ENCODE data around the gene IRX2.

IRX2 gene

DNA sequence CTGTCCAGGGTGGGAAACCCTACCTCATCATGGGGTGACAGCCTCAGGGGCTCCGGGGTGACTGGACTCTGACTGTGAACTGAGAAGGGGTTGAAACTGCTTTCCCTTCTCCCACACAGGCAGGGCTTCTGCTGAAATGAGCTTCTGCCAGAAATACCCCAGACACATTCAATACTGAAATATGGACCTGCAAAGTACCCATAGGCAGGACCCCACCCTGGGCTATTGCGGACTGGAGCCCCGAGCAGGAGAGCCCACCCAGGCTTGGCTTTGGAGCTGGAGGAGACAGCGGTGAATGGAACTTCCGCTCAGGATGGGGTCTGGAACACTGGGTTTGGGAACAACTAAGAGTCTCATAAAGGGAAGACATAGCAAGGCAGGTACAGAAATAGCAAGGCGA lies 37.5 kb downstream of the IRX2 start:
- no peak for DNase-seq (ENCODE audit: low read depth)

DNA sequence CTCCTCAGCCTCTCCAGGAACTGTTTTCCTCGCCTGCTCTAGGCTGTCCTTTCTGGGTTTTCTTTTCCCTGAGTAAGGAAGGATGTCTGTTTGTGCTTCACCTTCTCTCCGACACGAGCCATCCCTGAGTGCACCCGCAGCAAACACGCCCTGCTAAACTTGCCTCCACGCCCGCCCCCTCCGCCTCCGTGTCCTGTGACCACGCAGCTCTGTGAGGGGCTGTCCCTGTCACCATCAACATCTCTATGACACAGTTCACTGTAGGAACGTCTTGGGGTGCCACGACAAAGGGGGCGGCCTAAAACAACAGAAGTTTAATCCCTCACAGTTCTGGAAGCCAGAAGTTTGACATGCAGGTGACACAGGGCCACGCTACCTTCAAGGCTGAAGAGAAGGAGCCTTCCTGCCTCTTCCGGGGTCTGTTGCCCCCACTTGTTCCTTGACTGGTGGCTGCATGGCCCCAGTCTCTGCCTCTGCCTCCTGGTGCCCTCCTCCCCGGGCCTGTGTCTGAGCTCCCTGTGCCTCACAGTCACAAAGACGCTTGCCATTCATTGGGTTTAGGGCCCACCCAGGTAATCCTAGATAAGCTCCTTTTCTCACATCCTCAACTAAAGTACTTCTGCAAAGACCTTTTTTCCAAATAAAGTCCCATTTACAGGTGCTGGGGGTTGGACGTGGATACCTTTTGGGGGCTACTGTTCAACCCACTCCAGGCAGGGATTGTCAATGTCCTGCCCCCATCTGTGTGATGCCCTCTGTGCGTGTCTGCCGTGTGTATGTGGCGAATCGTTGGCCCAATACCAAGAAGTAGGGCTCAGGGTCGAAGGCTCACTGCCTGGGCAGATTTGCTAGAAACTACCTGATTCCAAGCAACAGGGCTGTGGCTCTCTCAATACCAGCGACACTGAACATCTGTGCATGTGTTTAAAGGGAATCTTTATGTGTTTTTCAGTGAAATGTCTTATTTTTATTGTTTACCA lies 39.7 kb downstream of the IRX2 start:
- no peak for DNase-seq (ENCODE audit: low read depth)

DNA sequence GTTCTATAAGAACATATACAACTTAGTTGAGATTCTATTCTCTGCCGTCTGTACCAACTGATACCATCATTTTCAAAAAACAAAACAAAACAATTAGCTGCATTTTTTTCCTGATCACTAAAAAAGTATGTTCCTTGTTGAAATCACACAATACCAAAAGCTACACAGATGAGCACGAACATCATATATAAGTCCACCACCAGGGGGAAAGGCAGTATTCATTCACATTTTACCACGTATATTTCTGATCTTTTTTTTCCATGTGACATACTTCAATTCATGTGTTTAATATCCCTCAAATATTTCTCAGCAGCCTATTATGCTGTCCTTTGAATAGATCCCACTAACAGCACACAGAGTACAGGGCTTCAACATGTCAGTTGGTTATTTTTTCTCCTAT lies 40.6 kb downstream of the IRX2 start:
- no peak for DNase-seq (ENCODE audit: low read depth)

DNA sequence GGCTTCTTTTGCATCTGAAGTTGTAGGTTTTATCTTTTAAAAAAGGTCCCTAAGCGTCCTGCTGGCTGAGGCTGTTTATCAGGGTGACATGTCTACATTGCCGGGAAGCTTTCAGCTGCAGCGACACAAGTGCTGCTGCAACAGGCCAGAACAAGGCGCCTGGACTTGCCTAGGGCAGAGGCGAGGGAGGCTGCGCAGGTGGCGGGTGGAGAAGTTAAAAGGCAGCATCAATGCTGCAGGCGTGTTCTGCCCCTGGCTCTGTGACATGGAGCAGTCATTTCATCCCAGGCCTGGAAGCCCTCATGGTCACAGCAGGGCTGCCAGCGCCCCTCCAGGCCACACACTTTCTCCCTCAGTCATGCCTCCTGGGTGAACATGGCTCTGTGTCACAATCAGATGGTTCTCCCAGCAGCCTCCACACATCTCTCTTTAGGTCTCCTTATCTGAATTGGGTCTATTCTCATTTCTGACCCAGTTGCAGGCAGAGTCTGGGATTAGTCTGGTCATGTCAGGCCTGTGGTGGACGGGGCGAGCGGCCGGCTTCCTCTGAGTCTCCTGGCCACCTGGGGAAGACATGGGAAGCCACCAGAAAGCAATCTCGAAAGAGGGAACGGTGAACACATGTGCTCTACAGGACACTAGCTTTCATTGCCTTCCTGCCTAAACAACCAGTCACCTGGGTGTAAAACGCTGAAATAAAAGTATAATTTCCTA lies 41.3 kb downstream of the IRX2 start:
- no peak for DNase-seq (ENCODE audit: low read depth)

DNA sequence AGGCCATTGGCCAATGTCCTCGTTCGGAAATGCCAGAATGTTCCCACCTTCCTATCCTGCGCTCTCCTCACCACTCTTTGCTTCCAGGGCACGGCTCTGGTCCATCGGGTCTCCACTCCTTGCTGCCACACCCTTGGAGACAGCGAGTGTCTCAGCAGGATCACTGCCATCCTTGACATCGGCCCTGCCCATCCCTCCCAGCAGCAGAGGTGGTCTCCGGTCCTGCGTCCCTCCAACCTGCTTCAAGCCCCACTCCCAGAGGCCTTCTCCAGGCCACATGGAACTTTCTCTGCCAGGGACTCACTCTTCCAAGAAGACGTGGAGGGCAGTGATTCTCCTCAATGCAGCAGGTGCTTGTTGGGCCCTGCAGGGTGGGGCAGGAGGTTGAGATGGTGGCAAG lies 42.7 kb downstream of the IRX2 start:
- DNase-seq (ENCODE audit: low read depth): no peak

DNA sequence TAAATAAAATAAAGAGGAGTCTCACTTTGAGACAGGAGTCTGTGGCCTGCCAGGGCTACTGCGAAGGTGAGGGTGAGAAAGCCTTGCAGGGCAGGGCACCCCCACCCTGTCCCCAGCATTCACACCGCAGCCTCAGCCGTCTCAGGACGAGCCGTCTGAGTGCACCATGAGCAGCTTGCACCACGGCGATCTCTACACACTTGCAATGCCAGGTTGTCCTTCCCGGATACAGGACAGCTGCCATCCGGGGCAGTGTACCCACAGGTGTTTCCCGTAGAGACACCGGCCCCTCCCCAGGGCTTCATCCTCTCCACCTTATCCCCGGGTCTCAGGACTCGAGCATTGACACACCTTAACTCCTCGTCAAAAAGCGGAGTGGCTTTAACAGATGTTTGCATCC lies 43.3 kb downstream of the IRX2 start:
- DNase-seq (ENCODE audit: low read depth): no peak

DNA sequence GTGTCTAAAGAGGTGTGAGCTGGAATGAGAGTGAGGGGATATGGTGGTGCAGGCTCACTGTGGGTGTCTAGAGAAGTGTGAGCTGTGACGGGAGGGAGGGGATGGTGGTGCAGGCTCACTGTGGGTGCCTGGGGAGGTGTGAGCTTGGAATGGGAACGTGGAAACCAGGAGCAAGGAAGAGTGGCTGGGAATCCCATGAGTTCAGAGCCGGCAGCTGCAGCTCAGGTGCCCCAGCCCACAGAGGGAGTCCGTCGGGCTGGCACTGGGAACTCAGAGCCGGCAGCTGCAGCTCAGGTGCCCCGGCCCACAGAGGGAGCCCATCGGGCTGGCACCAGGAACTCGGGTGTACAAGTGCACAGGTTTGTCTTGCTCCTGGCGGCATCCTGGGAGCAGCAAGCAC lies 45.6 kb downstream of the IRX2 start:
- DNase-seq (ENCODE audit: low read depth): no peak

DNA sequence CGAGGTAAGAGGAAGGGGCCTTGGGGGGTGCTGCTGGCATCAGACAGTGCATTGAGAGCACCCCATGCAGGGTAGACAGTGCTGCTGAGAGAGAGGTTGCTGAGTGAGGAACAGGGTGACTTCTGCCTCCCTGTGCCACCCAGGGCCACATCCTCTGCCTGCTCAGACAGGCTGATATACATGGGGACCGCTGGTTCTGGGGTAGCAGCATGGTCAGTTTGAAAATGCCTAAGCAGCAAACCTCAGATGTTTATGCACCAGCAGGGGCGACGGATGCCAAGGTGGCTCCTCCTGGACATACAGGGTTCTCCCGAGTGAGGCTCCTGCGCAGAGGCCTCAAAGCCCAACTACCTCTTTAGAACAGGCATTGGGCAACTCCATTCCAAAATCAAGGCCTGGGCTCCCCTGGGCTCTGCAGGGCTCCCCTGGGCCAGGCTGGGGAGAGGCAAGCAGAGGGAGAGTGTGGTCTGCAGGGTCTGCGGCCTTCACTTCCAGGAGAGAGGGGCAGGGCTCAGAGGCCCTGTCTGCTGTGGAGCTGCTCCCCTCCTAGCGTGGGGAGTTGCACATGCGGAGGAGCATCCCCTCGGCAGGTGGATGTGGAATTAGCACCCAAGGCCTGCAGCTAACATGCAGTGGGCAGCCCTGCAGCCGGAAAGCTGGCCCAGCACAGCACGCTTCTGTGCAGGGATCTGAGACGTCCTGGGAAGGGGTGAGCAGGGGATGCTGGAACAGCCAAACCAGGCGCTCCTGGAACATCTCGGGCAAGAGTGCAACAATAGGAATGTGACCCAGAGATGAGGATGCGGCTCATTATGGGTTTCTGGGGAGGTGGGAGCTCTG lies 46.5 kb downstream of the IRX2 start:
- DNase-seq (ENCODE audit: low read depth): no peak

DNA sequence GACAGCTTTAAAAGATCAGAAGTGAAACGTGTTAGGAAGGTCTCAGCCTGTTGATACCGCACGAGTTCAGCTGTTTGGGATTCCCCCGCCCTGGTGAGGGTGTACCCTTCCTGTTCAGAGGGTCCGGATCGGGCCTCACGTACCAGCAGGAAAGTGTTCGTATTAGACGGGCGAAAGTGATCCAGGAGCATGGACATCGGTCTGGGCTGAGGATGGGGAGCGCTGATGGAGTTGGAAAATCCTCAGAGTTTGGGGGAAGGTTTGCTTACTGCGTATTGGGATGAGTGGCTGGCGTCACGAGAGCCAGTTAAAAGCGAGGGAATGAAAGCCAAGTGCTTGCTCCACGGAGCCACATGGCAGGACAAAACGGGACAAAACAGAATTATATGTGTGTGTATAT lies 47.4 kb downstream of the IRX2 start:
- DNase-seq (ENCODE audit: low read depth): no peak

DNA sequence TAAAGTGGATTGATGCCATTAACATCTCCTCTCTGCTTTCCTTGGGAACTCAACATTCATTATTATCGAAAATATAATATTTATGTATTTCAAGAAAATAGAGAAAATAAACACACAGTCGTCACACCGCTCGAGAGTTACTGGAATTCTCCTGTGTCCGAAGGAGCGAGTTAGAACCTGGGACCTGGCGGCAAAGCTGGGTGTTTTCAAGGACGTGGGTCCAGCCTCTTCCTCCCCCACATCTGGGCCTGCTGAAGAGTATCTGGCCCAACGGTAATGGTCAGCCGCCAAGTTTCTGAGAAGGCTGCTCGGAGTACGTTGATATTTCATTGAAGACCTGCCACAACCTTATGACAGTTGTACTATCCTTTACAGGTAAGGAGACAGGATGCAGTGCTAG lies 47.9 kb downstream of the IRX2 start:
- no peak for DNase-seq (ENCODE audit: low read depth)

DNA sequence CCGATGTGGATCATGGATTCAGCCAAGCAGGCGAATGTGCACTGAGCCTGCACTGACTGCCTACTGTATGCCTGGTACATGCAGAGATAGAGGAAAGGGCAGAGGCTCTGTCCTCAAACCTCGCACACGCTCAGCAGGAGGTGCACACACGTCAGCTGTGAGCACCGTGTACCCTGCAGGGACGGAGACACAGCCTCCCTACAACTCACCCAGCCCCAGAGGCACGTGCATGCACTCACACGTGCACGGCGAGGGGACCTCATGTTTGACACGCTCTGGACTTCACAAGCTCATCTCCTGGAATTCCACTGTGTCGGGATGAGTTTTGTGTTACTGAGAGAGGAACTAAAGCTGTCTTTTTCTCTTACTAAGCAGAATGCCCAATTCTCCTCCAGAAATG lies 48.4 kb downstream of the IRX2 start:
- DNase-seq (ENCODE audit: low read depth): no peak

DNA sequence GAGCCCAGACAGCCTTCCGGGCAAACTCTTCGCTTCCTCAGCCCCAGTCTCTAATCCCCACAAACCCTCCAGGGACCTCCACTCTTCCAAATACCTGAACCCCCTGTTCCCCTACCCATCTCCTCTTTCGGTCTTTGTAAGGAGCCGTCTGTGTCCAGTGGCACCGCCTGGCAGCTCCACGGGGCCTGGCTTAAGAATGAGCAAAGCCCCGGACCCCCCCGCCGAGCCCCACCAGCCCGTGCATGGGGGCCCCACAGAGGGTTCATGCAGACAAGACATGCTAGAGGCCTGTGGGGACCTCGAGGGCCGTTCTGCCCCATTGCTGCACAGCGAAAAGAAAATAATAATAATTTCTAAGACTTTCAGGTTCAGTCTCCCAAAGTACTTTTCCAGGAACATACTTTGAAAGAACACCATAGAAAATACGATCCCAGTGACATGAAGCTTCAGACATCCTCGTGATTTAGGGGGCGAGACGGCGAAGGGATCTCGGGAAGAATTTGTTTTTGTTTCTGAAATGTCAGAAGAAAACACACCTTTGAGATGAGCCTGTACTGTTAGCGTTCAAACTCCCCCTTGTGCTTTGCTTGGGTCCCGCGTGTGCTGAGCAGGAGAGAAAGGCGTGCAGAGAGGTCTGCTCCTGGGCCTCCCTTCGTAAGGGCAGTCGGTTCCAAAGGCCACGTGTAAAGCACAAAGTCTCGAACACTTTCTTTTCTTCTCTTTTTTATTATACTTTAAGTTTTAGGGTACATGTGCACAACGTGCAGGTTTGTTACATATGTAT lies 49.2 kb downstream of the IRX2 start:
- no peak for DNase-seq (ENCODE audit: low read depth)

DNA sequence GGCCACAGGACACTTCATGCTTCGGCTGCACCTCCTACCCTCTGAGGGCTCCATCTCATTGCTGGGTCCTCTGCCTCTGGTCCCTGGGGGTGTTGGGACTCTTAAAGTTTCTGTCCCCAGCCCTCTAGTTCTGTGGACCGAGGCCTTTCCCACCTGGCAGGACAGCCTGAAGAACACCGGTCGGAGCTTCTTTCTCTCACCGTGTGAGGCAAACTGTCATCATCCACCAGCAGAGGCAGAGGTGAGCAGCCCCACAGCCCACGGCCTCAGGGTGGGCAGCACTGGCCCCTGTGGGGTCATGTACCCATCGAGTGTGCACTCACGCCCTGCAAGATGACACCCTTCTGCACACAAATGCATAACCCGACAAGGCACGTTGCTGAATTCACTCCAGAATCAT lies 49.9 kb downstream of the IRX2 start:
- DNase-seq (ENCODE audit: low read depth): no peak

DNA sequence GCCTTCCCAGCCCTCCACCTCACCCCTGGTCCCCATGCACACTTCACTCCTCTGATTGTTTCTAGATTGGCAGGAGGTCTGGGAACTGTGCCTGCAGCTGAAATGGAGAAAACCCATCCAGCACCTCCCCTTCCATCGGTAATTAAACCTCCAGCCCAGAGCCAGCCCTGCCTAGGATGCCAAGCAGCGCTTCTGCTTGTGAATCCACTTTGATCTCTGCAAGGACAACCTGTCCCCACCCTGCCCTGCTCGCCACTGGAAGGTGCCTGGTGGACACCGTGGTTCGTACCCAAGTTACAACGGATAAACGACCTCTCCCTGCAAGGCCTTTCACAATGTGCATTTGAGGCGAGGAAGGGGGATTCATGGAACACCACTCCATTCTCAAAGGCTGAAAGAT lies 50.6 kb downstream of the IRX2 start:
- DNase-seq (ENCODE audit: low read depth): no peak

DNA sequence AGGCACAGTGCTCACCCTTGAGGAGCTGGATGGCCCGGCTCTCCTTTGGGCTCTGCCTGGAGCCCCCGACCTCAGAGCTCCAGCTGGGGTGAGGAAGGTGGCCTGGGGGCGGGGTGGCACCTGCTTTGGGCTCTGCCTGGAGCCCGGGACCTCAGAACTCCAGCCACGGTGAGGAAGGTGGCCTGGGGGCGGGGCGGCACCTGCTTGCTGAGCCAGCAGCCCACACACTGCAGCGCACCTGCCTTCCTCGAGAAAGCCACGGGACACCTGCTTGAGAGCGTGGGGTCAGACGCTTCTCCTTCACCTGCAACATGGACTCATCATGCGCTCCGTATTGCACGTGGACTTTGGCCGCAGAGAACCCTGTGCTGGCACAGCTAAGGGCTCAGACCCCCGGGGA lies 51.8 kb downstream of the IRX2 start:
- DNase-seq (ENCODE audit: low read depth): no peak

DNA sequence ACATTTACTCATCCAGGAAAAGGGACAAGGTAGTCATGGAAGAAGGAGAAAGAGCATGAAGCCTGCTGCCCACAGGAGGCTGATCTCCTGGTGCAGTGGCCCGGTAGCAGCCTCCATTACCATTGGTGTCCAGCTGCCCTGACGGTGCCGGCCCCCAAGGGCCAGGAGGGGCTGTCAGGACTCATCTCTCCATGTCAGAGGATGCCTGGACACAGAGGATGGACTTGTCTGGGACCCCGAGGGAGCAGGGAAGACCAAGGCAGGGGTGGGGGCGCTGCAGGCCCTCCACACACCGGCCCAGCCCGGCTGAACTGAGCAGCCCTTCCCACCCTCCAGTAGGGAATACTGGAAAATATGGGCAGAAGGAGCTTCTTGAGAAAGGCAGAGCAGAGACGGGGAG lies 52.2 kb downstream of the IRX2 start:
- no peak for DNase-seq (ENCODE audit: low read depth)

DNA sequence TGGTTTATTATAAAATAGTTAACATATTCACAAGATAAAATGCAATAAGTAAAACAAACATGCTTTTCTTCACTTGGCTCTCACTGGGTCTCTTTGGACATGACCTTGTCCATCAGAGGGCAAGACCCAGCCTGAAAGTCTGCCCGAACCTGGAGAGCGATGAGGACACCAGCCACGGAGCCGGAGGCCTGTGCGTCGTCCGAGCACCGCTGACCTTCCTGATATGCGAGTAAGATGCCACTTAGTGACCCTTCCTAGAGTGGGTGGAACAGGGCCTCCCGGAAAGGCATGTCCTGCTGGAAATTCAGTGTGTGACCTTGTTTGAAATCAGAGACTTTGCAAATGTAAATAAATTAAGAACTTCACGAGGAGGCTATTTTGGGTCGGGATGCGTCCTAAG lies 52.9 kb downstream of the IRX2 start:
- DNase-seq (ENCODE audit: low read depth): no peak

DNA sequence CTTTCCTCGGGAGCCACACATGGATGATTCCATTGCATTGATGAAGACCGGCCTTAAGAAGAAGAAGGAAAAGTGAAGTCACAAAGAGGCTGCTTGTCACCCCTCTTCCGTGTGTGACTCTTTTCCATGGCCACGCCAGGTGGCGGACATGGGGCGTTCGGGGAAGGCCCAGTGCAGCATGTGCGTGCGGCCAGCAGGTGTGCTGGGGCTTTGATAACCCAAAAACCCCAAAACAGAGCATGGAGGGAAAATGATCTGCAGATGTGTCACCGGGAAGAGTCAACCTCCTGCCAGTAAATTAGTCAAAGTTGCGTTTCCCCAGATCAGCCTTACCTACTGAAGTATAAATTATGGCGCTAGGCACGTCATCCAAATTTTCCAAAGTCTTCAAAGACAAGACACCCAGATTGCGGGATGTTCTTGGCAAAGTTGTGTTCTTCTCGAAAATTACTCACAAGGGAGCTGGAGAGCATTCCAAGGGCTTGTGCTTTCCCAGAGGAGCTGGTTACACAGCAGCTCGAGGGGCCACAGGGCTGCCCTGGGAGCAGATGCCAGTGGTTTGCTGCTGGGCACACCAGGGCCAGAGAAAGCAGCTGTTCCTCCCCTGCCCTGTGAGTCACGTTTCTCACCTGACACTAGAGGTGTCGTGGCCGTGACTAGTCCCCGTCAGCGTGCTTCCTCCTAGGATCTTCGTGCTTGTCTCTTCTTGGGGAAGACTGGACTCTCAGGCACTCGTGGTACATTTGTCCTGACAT lies 53.9 kb downstream of the IRX2 start:
- no peak for DNase-seq (ENCODE audit: low read depth)

DNA sequence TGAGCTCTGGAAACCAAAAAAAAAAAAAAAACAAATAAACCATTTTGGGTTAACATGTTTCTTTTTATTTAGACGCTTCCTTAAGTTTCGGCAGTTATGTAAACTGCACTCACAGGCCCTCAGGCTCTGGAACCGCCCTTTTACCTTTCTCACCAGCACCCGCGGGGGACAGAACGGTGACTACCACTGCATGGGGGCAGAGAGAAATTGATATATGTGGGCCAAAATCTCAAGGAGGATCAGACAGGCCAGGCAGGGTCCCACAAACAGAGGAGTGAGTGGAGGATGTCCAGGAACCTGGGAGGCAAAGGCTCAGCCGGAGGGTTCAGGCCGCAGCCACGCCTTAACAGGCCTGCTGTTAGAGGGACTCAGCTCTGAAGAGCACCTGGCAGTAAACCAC lies 54.4 kb downstream of the IRX2 start:
- DNase-seq (ENCODE audit: low read depth): no peak
